WTC11 (cell line): Measurements from ENCODE around the gene CFAP100. TPM values are rescaled to one million over a fixed set of nuclear protein-coding genes. Genes with fewer than 3 reads are reported as not detected.
A peak's percentile ranks its signal among the peaks of the same experiment; 100 is the strongest.

Source experiments
- ATAC-seq: fragments of 200-7000 bp; cut with Tn5 transposase; 2 replicates; pipeline ENCODE4 v1.10.0; 2021; ENCODE audit warnings: mild to moderate bottlenecking, moderate library complexity
- CTCF ChIA-PET: fragments of 300-600 bp; sonication (Branson Sonifier 250); formaldehyde crosslinking; loops from one replicate; lab custom pipeline; 2021; ENCODE audit warnings: antibody characterized with exemption; lab: Charles Lee
- POLR2A ChIA-PET: fragments of 350-600 bp; sonication (Branson Sonifier 250); formaldehyde crosslinking; loops from one replicate; lab custom pipeline; 2021; ENCODE audit warnings: antibody characterized with exemption; lab: Charles Lee
- DNase-seq: peaks from one replicate; pipeline ENCODE4 v3.0.0; 2021; ENCODE audit warnings: low spot score
- H3K27ac Mint-ChIP-seq: 2 replicates; pipeline ENCODE4 v1.8.0; 2021; ENCODE audit warnings: mixed read lengths
- H3K27me3 Mint-ChIP-seq: 2 replicates; pipeline ENCODE4 v1.8.0; 2021; ENCODE audit warnings: low read depth, mild to moderate bottlenecking, moderate library complexity, mixed read lengths
- H3K36me3 Mint-ChIP-seq: 2 replicates; pipeline ENCODE4 v1.8.0; 2021; ENCODE audit warnings: mixed read lengths
- H3K4me1 Mint-ChIP-seq: 2 replicates; pipeline ENCODE4 v1.8.0; 2022; ENCODE audit warnings: mixed read lengths
- H3K4me3 Mint-ChIP-seq: 2 replicates; pipeline ENCODE4 v1.8.0; 2021; ENCODE audit warnings: mild to moderate bottlenecking, moderate library complexity, mixed read lengths
- H3K9me3 Mint-ChIP-seq: 2 replicates; pipeline ENCODE4 v1.8.0; 2021; ENCODE audit warnings: mixed read lengths
- ATF1 ChIP-seq: sonication (generic); formaldehyde crosslinking; IDR thresholded peaks from 2 replicates; pipeline ENCODE4 v1.8.1; 2023; ENCODE audit warnings: mild to moderate bottlenecking, moderate library complexity, missing genetic modification reagents
- CBFB ChIP-seq: sonication (generic); formaldehyde crosslinking; IDR thresholded peaks from 2 replicates; pipeline ENCODE4 v1.8.1; 2022; ENCODE audit warnings: mild to moderate bottlenecking, low read depth, missing genetic modification reagents
- FOXJ3 ChIP-seq: sonication (generic); formaldehyde crosslinking; IDR thresholded peaks from 2 replicates; pipeline ENCODE4 v1.9.0; 2021; ENCODE audit warnings: missing genetic modification reagents, mild to moderate bottlenecking, borderline replicate concordance
- JUN ChIP-seq: sonication (generic); formaldehyde crosslinking; IDR thresholded peaks from 2 replicates; pipeline ENCODE4 v1.8.0; 2023; ENCODE audit warnings: mild to moderate bottlenecking, missing genetic modification reagents
- RELA ChIP-seq: sonication (generic); formaldehyde crosslinking; IDR thresholded peaks from 2 replicates; pipeline ENCODE4 v1.8.1; 2022; ENCODE audit warnings: missing genetic modification reagents, mild to moderate bottlenecking, borderline replicate concordance
- ZBTB21 ChIP-seq: sonication (generic); formaldehyde crosslinking; IDR thresholded peaks from 2 replicates; pipeline ENCODE4 v1.8.1; 2023; ENCODE audit warnings: mild to moderate bottlenecking, missing genetic modification reagents, borderline replicate concordance
- ZNF121 ChIP-seq: sonication (generic); formaldehyde crosslinking; IDR thresholded peaks from 2 replicates; pipeline ENCODE4 v1.8.0; 2023; ENCODE audit warnings: missing genetic modification reagents
- ZNF219 ChIP-seq: sonication (generic); formaldehyde crosslinking; IDR thresholded peaks from 2 replicates; pipeline ENCODE4 v1.8.0; 2023; ENCODE audit warnings: missing genetic modification reagents, mild to moderate bottlenecking, borderline replicate concordance
- ZNF232 ChIP-seq: sonication (generic); formaldehyde crosslinking; IDR thresholded peaks from 2 replicates; pipeline ENCODE4 v1.8.0; 2022; ENCODE audit warnings: mild to moderate bottlenecking, missing genetic modification reagents
- ZNF416 ChIP-seq: fragments of 250-450 bp; sonication (Bioruptor Pico); IDR thresholded peaks from 2 replicates; pipeline ENCODE4 v1.9.0; 2021; ENCODE audit warnings: mild to moderate bottlenecking, inconsistent platforms
- total RNA-seq: library from RNA; stranded (reverse); gene quantifications from 3 replicates; pipeline ENCODE4 v1.2.3, GENCODE V29; 2021
- TF ChIP-seq, protein P1 (sequence below): sonication (generic); formaldehyde crosslinking; IDR thresholded peaks from 2 replicates; pipeline ENCODE4 v1.8.1; 2023; ENCODE audit warnings: mild to moderate bottlenecking, moderate library complexity, missing genetic modification reagents
- TF ChIP-seq, protein P2 (sequence below): sonication (generic); formaldehyde crosslinking; IDR thresholded peaks from 2 replicates; pipeline ENCODE4 v1.8.1; 2022; ENCODE audit warnings: missing genetic modification reagents, borderline replicate concordance
- TF ChIP-seq, protein P3 (sequence below): sonication (generic); formaldehyde crosslinking; IDR thresholded peaks from 2 replicates; pipeline ENCODE4 v1.8.1; 2023; ENCODE audit warnings: mild to moderate bottlenecking, missing genetic modification reagents, moderate library complexity
- TF ChIP-seq, protein P4 (sequence below): sonication (generic); formaldehyde crosslinking; IDR thresholded peaks from 2 replicates; pipeline ENCODE4 v1.8.0; 2022; ENCODE audit warnings: missing genetic modification reagents
- TF ChIP-seq, protein P5 (sequence below): fragments of 250-450 bp; sonication (Bioruptor Pico); IDR thresholded peaks from 2 replicates; pipeline ENCODE4 v1.9.0; 2021; ENCODE audit warnings: mild to moderate bottlenecking

The CFAP100 gene
- total RNA-seq, 1 experiment from 2014 or later, result not detected

DNA sequence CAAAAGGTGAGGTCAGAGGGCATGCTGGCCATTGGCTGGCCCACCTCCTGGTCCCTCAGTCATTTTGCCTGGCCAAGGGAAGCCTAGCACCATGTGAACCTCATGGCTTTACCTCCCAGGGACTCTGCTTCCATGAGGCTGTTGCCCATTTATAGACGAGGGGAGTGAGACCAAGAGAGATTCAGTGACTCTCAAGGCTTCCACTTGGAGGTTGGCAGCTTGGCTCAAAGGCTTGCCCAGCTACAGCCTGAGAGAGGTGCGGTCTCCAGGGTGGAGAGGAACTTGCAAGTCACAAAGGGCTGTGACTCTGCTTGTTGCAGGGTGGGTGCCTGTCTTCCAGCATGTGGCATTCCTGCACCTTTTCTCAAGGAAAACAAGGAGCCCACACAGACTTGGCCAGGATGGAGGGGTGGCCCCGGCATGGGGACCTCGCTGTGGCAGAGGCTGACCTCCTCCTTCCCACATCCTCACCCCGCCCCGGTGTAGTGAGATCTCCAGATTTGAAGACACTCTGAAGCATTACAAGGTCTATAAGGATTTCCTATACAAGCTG, 24.5 kb downstream of the CFAP100 start (continued):
- TF ChIP-seq, protein P1, sequence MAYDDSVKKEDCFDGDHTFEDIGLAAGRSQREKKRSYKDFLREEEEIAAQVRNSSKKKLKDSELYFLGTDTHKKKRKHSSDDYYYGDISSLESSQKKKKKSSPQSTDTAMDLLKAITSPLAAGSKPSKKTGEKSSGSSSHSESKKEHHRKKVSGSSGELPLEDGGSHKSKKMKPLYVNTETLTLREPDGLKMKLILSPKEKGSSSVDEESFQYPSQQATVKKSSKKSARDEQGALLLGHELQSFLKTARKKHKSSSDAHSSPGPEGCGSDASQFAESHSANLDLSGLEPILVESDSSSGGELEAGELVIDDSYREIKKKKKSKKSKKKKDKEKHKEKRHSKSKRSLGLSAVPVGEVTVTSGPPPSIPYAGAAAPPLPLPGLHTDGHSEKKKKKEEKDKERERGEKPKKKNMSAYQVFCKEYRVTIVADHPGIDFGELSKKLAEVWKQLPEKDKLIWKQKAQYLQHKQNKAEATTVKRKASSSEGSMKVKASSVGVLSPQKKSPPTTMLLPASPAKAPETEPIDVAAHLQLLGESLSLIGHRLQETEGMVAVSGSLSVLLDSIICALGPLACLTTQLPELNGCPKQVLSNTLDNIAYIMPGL (CRISPR knock-in tag), result no peak
- no peak for TF ChIP-seq FOXJ3 (CRISPR knock-in tag)

DNA sequence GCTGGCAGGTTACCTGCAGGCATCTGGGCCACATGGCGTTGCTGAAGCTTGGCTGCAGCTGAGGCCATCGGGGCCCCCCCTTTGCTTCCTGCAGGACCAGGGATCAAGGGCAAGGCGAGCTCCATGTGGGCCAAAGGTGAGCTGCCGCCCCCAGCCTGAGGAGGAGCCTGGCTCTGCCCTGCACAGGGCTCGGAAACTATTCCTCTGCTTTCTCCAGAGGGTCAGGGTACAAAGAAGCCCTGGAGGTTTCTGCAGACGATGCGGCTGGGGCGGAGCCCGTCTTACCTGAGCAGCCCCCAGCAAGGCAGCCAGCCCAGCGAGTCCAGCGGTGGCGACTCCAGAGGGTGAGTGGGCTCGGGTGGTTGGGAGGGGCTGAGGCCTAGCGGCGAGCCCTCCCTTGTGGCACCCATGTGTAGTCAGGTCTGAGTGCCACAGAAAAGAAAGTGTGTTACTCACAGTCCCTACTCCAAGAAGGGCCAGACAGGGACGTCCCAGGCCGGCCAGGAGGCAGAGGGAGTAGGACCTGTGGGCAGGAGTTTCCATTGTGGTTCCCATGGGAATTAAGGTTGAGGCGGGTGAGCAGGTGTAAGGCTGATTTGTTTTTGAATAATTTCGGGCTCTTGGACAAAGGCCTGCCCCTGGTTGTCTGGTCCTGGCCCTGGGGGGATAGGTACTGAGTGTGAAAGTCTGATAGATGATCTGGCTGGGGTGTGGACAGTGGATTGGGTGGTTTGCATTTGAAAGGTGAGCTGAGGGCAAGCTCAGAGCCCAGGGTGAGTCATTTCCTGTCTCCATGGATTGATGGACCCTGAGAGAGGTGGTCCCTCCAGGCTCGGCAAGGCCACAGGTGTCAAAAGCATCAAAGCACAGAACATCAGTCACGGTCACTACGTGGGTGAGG, 25.4 kb downstream of the CFAP100 start:
- Mint-ChIP-seq H3K27me3 (no peaks in the 10 kb centered on the region), H3K36me3 (peaks cover 3% of the 10 kb centered on the region; the same call in 1 of the 2 replicates), H3K27ac (peak overlapping the region; percentile 75; the same call in 1 of the 2 replicates), H3K4me3 (no peak overlapping the region), H3K4me1 (peaks cover 23% of the 10 kb centered on the region), H3K9me3 (peaks cover 5% of the 10 kb centered on the region)
- ChIA-PET POLR2A (no interaction called here), CTCF (interaction anchor here (1.2 kb wide), 1 partner anchor 14 kb away, joined by 3 read pairs; no protein-coding TSS in a partner anchor)
- DNase-seq (no peak), ATAC-seq (peak; percentile 80)
- TF ChIP-seq JUN (CRISPR knock-in tag), result no peak
- TF ChIP-seq RELA, result 0 out of 2 replicates have a peak, but pooled peaks have one; percentile 32
- TF ChIP-seq, protein P2, sequence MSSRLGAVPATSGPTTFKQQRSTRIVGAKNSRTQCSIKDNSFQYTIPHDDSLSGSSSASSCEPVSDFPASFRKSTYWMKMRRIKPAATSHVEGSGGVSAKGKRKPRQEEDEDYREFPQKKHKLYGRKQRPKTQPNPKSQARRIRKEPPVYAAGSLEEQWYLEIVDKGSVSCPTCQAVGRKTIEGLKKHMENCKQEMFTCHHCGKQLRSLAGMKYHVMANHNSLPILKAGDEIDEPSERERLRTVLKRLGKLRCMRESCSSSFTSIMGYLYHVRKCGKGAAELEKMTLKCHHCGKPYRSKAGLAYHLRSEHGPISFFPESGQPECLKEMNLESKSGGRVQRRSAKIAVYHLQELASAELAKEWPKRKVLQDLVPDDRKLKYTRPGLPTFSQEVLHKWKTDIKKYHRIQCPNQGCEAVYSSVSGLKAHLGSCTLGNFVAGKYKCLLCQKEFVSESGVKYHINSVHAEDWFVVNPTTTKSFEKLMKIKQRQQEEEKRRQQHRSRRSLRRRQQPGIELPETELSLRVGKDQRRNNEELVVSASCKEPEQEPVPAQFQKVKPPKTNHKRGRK (CRISPR knock-in tag), result no peak
- TF ChIP-seq, protein P3, sequence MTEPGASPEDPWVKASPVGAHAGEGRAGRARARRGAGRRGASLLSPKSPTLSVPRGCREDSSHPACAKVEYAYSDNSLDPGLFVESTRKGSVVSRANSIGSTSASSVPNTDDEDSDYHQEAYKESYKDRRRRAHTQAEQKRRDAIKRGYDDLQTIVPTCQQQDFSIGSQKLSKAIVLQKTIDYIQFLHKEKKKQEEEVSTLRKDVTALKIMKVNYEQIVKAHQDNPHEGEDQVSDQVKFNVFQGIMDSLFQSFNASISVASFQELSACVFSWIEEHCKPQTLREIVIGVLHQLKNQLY, result no peak
- TF ChIP-seq CBFB (CRISPR knock-in tag), result no peak
- TF ChIP-seq ZBTB21 (CRISPR knock-in tag), result no peak
- TF ChIP-seq ZNF416 (CRISPR knock-in tag), result no peak
- TF ChIP-seq, protein P4, sequence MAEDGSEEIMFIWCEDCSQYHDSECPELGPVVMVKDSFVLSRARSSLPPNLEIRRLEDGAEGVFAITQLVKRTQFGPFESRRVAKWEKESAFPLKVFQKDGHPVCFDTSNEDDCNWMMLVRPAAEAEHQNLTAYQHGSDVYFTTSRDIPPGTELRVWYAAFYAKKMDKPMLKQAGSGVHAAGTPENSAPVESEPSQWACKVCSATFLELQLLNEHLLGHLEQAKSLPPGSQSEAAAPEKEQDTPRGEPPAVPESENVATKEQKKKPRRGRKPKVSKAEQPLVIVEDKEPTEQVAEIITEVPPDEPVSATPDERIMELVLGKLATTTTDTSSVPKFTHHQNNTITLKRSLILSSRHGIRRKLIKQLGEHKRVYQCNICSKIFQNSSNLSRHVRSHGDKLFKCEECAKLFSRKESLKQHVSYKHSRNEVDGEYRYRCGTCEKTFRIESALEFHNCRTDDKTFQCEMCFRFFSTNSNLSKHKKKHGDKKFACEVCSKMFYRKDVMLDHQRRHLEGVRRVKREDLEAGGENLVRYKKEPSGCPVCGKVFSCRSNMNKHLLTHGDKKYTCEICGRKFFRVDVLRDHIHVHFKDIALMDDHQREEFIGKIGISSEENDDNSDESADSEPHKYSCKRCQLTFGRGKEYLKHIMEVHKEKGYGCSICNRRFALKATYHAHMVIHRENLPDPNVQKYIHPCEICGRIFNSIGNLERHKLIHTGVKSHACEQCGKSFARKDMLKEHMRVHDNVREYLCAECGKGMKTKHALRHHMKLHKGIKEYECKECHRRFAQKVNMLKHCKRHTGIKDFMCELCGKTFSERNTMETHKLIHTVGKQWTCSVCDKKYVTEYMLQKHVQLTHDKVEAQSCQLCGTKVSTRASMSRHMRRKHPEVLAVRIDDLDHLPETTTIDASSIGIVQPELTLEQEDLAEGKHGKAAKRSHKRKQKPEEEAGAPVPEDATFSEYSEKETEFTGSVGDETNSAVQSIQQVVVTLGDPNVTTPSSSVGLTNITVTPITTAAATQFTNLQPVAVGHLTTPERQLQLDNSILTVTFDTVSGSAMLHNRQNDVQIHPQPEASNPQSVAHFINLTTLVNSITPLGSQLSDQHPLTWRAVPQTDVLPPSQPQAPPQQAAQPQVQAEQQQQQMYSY (CRISPR knock-in tag), result peak; percentile 21; the same call in 1 of the 2 replicates
- no peak for TF ChIP-seq ZNF219 (CRISPR knock-in tag)
- TF ChIP-seq ATF1 (CRISPR knock-in tag), result no peak
- 0 out of 2 replicates have a peak, but pooled peaks have one; percentile 21 for TF ChIP-seq ZNF121 (CRISPR knock-in tag)
- no peak for TF ChIP-seq ZNF232 (CRISPR knock-in tag)
- TF ChIP-seq, protein P5, sequence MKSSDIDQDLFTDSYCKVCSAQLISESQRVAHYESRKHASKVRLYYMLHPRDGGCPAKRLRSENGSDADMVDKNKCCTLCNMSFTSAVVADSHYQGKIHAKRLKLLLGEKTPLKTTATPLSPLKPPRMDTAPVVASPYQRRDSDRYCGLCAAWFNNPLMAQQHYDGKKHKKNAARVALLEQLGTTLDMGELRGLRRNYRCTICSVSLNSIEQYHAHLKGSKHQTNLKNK (CRISPR knock-in tag), result no peak
